RWPE1 (cell line): ENCODE data around the gene ZNF774.
A peak's percentile ranks its signal among the peaks of the same experiment; 100 is the strongest.

Experiments
- CTCF ChIA-PET: fragments of 350-600 bp; sonication (Branson Sonifier 250); formaldehyde crosslinking; extraction: SDS; loops from one replicate; lab custom pipeline; 2021; lab: Yijun Ruan, JAX
- POLR2A ChIA-PET: fragments of 400-600 bp; formaldehyde crosslinking; extraction: SDS; loops from one replicate; lab custom pipeline; 2020; ENCODE audit warnings: antibody characterized with exemption; ENCODE audit not compliant: low non-redundant PET; lab: Yijun Ruan, JAX
- DNase-seq: peaks from one replicate; pipeline ENCODE4 v3.0.0; 2012; ENCODE audit warnings: low spot score
- H3K27ac ChIP-seq: fragments of 450-650 bp; 2 replicates; pipeline ENCODE4 v1.5.1; 2017
- TF ChIP-seq, protein P1 (sequence below): fragments of 450-650 bp; conservative IDR thresholded peaks from 2 replicates; pipeline ENCODE4 v1.5.1; 2017; ENCODE audit warnings: low read depth, mild to moderate bottlenecking

The ZNF774 gene

DNA sequence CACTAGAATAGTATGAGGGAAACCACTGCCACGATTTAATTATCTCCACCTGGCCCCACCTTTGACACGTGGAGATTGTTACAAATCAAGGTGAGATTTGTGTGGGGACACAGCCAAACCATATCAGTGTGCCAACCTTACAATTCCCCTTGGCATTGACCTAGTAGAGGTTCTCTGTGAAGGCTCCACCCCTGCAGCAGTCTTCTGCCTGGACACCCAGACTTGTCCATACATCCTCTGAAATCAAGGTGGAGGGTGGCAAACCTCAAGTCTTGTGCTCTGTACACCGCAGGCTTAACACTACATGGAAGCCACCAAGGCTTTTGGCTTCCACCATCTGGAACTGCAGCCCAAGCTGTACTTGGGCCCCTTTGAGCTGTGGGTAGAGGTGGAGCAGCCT lies 27.2 kb downstream of the ZNF774 start:
- H3K27ac ChIP-seq = no peak overlapping the region
- ChIA-PET CTCF (interaction anchor here (0.7 to 1.2 kb wide), 2 partner anchors 17 to 67 kb away, joined by 3 read pairs; no protein-coding TSS in a partner anchor), POLR2A (no interaction called here)
- TF ChIP-seq, protein P1, sequence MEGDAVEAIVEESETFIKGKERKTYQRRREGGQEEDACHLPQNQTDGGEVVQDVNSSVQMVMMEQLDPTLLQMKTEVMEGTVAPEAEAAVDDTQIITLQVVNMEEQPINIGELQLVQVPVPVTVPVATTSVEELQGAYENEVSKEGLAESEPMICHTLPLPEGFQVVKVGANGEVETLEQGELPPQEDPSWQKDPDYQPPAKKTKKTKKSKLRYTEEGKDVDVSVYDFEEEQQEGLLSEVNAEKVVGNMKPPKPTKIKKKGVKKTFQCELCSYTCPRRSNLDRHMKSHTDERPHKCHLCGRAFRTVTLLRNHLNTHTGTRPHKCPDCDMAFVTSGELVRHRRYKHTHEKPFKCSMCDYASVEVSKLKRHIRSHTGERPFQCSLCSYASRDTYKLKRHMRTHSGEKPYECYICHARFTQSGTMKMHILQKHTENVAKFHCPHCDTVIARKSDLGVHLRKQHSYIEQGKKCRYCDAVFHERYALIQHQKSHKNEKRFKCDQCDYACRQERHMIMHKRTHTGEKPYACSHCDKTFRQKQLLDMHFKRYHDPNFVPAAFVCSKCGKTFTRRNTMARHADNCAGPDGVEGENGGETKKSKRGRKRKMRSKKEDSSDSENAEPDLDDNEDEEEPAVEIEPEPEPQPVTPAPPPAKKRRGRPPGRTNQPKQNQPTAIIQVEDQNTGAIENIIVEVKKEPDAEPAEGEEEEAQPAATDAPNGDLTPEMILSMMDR = no peak
- no peak for DNase-seq

DNA sequence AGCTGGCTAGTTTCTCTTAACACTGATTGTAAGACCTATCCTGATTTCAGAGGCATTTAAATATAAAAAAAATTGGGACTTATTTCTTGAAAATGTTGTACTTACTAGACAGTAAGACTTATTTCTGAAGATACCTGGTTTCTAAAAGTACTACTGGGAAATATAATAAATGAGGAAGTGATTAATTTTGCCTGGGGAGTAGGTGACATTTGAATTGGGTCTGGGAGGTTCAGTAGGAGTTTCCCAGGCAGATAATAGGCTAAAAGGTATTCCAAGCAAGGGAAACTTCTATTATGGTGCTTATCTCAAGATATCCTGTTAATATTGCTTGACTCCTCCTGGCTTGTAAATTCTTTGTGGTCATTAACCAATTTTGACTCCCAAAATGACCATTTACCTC lies 29.4 kb downstream of the ZNF774 start:
- DNase-seq = no peak
- POLR2A ChIA-PET = no interaction called here
- CTCF ChIA-PET = interaction anchor here (0.6 to 1.7 kb wide), 2 partner anchors 61 to 690 kb away, joined by 3 to 4 read pairs; no protein-coding TSS in a partner anchor
- no peak overlapping the region for H3K27ac ChIP-seq
- TF ChIP-seq, protein P1 = no peak

DNA sequence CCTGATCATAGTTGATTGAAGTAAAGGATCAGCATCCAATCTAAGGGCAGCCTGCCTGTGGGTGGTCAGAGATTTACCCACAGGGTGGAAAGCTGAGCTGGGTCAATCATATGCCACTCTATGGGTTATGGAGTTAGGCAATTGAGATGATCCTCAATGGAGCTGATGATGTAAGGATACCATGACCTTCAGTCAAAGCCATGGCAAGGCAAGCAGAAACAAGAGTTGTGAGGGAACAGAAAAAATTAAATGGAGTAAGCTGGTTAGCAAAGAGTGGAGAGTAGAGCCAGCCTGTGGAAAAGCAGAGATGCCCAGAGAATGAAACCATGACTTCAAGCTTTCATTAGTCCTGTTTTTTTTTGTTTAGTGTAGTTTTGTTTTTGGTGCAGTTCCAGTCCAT lies 30.2 kb downstream of the ZNF774 start:
- ChIA-PET POLR2A (no interaction called here), CTCF (interaction anchor here (0.6 to 1.7 kb wide), 3 partner anchors 18 to 691 kb away, joined by 3 to 5 read pairs (median 4); no protein-coding TSS in a partner anchor)
- H3K27ac ChIP-seq = no peak overlapping the region
- no peak for DNase-seq
- TF ChIP-seq, protein P1 = no peak

DNA sequence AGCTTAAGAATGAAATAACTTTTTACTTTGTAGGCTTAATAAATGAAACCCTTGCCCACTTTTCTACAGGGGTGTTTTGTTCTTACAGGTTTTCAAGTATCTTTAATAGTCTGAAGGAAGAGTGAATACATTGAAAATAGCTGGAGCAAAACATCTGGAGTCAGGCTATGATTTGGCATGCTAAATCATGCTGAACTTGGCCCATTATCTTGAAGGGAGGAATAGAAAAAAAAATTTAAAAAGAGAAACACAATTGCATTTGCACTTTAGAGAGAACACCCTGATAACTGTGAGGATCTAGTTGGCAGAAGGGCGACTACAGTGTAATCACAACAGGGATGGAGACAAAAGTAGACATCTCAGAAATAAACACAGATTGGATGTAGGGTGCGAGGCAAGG lies 34.1 kb downstream of the ZNF774 start:
- CTCF ChIA-PET = no interaction called here
- TF ChIP-seq, protein P1 = no peak
- DNase-seq = no peak
- POLR2A ChIA-PET = no interaction called here
- peak overlapping the region; percentile 56 for H3K27ac ChIP-seq

DNA sequence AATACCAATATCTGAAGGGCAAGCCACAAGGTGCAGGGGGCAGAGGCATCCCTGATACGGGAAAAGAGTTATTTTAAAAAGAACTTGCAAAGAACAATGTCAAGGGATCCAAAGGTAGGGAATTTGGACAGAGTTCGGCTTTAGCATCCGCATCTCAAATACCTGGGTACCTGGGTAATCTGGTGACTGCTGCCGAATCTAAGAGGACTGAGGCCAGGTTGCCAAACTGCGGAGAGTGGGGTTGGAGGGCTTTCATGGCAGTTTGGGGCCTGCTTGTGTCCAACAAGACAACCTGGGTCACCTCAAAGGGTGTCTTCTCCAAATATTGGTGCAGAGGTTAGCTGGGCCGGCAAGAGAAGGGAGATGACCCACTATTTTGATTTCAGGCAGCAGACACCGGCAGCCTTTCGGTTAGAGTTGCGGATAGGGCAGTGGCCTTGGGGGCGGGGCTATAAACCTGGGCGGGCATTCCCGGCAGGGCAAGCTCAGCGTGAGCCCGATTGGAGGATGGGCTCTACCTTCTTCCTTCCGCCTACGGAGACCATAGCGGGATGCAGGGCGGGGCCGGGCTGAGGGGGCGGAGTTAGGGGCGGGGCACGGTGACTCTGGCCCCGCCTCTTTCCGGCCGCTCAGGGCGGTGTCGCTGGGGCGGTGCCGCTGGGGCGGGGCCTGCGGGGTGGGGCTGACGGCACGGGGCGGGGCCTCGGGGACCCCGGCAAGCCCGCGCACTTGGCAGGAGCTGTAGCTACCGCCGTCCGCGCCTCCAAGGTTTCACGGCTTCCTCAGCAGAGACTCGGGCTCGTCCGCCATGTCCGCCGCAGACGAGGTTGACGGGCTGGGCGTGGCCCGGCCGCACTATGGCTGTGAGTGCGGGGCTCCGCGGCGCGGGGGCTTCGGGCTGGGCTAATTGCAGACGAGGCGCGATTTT lies 35.7 kb downstream of the ZNF774 start, which contains the start of gene IQGAP1:
TSS of gene IQGAP1 (plus strand) at position 709 of the 928 bp plus-strand sequence. CDS start at position 809, 100 bp downstream.
- CTCF ChIA-PET = interaction anchor here (0.5 to 1.0 kb wide), 3 partner anchors 94 to 242 kb away, joined by 3 read pairs; no protein-coding TSS in a partner anchor
- TF ChIP-seq, protein P1 = no peak
- H3K27ac ChIP-seq = peak within 1 kb of the TSS; percentile 94
- DNase-seq = peak; percentile 99
- POLR2A ChIA-PET = interaction anchor here (0.5 to 1.3 kb wide), 4 partner anchors 12 to 61 kb away, joined by 4 to 7 read pairs (median 6); partner anchors contain the start of gene ZNF774
